ENCODE results near the gene CCDC107. TPM values are rescaled to one million over a fixed set of nuclear protein-coding genes. Genes with fewer than 3 reads are reported as not detected.

Gene CCDC107
- total and polyA plus RNA-seq, 12 donors: 37.9 to 210 (median 46.9) TPM

GRCh38 chr9:35616681-35617459 is 41.2 kb upstream of the CCDC107 start:
- TF ChIP-seq CTCF (IDR thresholded peaks at IDR 0.05): peak in 2 of 9 donors; percentile 13 to 19
- peak; percentile 76 to 77 for DNase-seq
- peak; percentile 58 to 83 (median 72) for ATAC-seq
- intact Hi-C loops (cut with DNase I): no loop called here
- no peaks in the 10 kb centered on the region for H3K36me3 ChIP-seq
- peak overlapping the region in 1 of 10 donors; percentile 73 for H3K27ac ChIP-seq
- H3K9me3 ChIP-seq: no peaks in the 10 kb centered on the region
- H3K4me1 ChIP-seq: peaks cover 0 to 36% (median 3%) of the 10 kb centered on the region in 9 donors
- H3K27me3 ChIP-seq: peaks cover 0 to 15% (median 0%) of the 10 kb centered on the region in 7 donors
- WGBS, 2 donors: 6 to 7% methylated on average over 49 to 51 of the region's 51 CpGs
- H3K4me3 ChIP-seq: peak overlapping the region; percentile 14 to 56 (median 48)

GRCh38 chr9:35617548-35617947 is 40.5 kb upstream of the CCDC107 start:
- TF ChIP-seq CTCF (IDR thresholded peaks at IDR 0.05): no peak
- Histone ChIP-seq H3K4me3 (peak overlapping the region in 9 of 10 donors; percentile 14 to 56 (median 50)), H3K4me1 (peaks cover 0 to 36% (median 3%) of the 10 kb centered on the region in 9 donors), H3K27me3 (peaks cover 0 to 15% (median 0%) of the 10 kb centered on the region in 7 donors), H3K27ac (peak overlapping the region in 1 of 10 donors; percentile 73), H3K36me3 (no peaks in the 10 kb centered on the region), H3K9me3 (no peaks in the 10 kb centered on the region)
- ATAC-seq (no peak), DNase-seq (no peak)
- WGBS, 2 donors: 51 to 56% methylated on average over 8 of the region's 8 CpGs
- intact Hi-C loops (cut with DNase I): no loop called here

DNA sequence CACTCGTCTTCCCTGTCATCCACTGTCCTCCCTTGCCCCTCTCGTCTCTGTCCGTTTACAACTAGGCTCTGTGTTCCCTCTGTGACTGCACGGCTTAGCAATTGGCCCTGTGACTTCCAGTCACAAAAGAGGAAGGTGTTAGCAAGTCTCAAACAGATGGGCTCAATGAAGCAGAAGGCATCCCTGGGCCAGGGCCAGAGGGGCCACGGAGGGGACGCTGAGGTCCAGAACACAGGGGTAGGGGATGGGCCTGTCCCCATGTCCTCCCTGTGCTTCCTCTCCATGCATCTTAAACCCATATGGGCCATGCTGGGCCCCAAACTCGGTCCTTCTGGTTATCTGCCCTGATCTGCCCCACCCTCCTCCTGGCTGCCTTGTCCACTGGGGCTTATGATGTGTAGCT is 39.8 kb upstream of the CCDC107 start, which contains the start of gene CD72:
TSS of gene CD72 (minus strand) at position 89 of the 403 bp plus-strand sequence. CDS start 110 bp downstream, outside the sequence.
- H3K27ac ChIP-seq: peak within 1 kb of the TSS in 1 of 10 donors; percentile 73

More for the DNA sequence above, 39.8 kb upstream of the CCDC107 start, which contains the start of gene CD72:
- Histone ChIP-seq H3K4me3 (peak within 1 kb of the TSS in 9 of 10 donors; percentile 14 to 56 (median 50)), H3K9me3 (no peaks in the 10 kb centered on the region), H3K4me1 (peaks cover 0 to 36% (median 3%) of the 10 kb centered on the region in 9 donors), H3K27me3 (peaks cover 0 to 15% (median 0%) of the 10 kb centered on the region in 7 donors), H3K36me3 (no peaks in the 10 kb centered on the region)
- intact Hi-C loops (cut with DNase I): no loop called here
- TF ChIP-seq CTCF (IDR thresholded peaks at IDR 0.05): no peak
- DNase-seq (no peak), ATAC-seq (peak in 6 of 8 donors; percentile 18 to 51 (median 34))
- 84% methylated on average over 7 of the region's 7 CpGs for WGBS, 2 donors
